ENCODE measurements around the gene TMEM170B. TPM values are rescaled to one million over a fixed set of nuclear protein-coding genes. Genes with fewer than 3 reads are reported as not detected.

Gene TMEM170B
- polyA plus RNA-seq, 1 experiment, result 0.23 TPM

DNA sequence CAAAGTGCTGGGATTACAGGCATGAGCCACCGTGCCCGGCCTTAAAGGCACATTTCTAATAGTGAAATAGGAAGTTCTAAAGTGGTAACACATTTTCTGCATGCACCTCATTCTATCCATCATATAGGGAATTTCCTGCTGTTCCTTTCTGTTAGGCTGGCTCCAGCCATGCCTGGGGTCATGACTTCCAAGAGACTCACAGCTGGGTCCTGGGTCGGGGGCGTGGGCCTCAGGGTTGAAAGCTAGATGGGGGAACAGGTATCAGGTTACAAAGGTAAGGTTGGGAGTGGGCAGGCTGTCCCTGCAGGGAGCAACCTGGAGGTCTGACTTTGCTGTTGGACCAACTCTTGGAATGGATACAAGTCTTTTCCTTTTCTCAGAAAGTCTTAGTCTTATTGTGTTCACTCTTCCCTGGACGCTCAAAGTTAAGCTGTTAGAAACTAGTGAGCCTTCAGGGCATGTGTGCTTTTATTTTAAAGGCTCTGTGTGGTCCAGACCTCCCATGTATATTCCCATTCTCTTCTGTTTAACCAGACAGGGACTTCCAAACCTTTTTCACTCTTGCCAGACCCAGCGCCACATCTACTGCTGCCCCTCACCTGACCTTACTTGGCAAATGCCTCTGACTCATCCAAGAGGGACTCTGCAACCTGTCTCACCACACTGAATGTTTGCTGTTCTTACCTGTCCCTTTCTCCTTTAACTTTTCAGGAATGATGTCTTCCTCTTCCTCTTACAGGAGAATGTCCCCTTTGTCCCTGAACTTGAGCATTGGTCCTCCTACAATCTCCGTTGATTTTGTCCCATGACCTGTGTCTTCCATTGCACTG is 64.4 kb downstream of the TMEM170B start:
- ChIA-PET CTCF (interaction anchor here (0.9 kb wide), 1 partner anchor 13 kb away, joined by 3 read pairs; no protein-coding TSS in a partner anchor), POLR2A (no interaction called here)
- H3K4me3 ChIP-seq (ENCODE audit: low read depth, low read length), result no peak overlapping the region
- H3K36me3 ChIP-seq (ENCODE audit: control insufficient read depth, insufficient read depth, low read length), result no peaks in the 10 kb centered on the region
- TF ChIP-seq, protein P1, sequence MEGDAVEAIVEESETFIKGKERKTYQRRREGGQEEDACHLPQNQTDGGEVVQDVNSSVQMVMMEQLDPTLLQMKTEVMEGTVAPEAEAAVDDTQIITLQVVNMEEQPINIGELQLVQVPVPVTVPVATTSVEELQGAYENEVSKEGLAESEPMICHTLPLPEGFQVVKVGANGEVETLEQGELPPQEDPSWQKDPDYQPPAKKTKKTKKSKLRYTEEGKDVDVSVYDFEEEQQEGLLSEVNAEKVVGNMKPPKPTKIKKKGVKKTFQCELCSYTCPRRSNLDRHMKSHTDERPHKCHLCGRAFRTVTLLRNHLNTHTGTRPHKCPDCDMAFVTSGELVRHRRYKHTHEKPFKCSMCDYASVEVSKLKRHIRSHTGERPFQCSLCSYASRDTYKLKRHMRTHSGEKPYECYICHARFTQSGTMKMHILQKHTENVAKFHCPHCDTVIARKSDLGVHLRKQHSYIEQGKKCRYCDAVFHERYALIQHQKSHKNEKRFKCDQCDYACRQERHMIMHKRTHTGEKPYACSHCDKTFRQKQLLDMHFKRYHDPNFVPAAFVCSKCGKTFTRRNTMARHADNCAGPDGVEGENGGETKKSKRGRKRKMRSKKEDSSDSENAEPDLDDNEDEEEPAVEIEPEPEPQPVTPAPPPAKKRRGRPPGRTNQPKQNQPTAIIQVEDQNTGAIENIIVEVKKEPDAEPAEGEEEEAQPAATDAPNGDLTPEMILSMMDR (IDR thresholded peaks at IDR 0.05; ENCODE audit: insufficient read depth, low read depth, low read length), result no peak
- DNase-seq (ENCODE audit: low read depth), result no peak
- no peaks in the 10 kb centered on the region for H3K27me3 ChIP-seq (ENCODE audit: control insufficient read depth, insufficient read depth, low read length)

- no peaks in the 10 kb centered on the region for H3K27me3 ChIP-seq (ENCODE audit: control insufficient read depth, insufficient read depth, low read length)
- no peak for DNase-seq (ENCODE audit: low read depth)
- ChIA-PET POLR2A (no interaction called here), CTCF (interaction anchor here (1.0 kb wide), 1 partner anchor 52 kb away, joined by 3 read pairs; no protein-coding TSS in a partner anchor)
- H3K36me3 ChIP-seq (ENCODE audit: control insufficient read depth, insufficient read depth, low read length), result no peaks in the 10 kb centered on the region
- no peak overlapping the region for H3K4me3 ChIP-seq (ENCODE audit: low read depth, low read length)
- TF ChIP-seq, protein P1 (IDR thresholded peaks at IDR 0.05; ENCODE audit: insufficient read depth, low read depth, low read length), result no peak
These were observed 66.7 kb downstream of the TMEM170B start for GRCh38 chr6:11604215-11604614.

DNA sequence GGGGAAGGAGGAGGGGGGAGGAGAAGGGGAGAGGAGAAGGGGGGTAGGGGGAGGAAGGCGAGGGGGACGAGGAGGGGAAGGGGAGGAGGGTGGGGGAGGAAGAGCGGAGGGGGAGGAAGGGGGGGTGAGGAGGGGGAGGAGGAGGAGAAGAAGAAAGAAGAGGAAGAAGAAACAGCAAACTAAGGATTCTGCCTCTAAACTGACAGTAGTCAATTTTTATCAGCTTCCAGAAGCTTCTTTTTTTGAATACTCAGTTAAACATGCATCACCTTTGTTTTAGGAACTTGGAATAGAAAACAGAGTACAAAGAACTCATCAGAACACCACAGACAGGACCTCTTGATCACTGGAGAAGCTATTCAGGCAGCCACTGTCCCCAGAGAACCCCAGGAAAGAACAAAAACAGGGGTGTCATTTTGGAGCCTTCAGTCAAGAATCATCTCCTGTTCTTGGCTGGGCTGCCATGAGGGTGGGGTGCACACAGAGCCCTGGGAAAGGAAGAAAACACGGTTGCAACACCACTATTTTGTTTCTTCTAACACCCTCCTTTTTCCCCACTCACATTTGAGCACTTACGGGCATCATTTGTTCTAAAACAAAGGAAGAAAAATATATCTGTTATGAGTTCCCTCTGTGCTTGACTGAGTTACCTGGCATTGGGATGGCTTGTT is 67.4 kb downstream of the TMEM170B start:
- CTCF ChIA-PET, result interaction anchor here (1.0 to 2.0 kb wide), 3 partner anchors 9 to 35 kb away, joined by 3 to 7 read pairs (median 3); no protein-coding TSS in a partner anchor
- no peaks in the 10 kb centered on the region for H3K27me3 ChIP-seq (ENCODE audit: control insufficient read depth, insufficient read depth, low read length)
- H3K36me3 ChIP-seq (ENCODE audit: control insufficient read depth, insufficient read depth, low read length), result no peaks in the 10 kb centered on the region
- TF ChIP-seq, protein P1 (IDR thresholded peaks at IDR 0.05; ENCODE audit: insufficient read depth, low read depth, low read length), result no peak
- DNase-seq (ENCODE audit: low read depth), result no peak
- H3K4me3 ChIP-seq (ENCODE audit: low read depth, low read length), result no peak overlapping the region
- POLR2A ChIA-PET, result no interaction called here

- Histone ChIP-seq H3K4me3 (ENCODE audit: low read depth, low read length) (no peak overlapping the region), H3K27me3 (ENCODE audit: control insufficient read depth, insufficient read depth, low read length) (no peaks in the 10 kb centered on the region), H3K36me3 (ENCODE audit: control insufficient read depth, insufficient read depth, low read length) (no peaks in the 10 kb centered on the region)
- POLR2A ChIA-PET, result no interaction called here
- TF ChIP-seq, protein P1 (IDR thresholded peaks at IDR 0.05; ENCODE audit: insufficient read depth, low read depth, low read length), result no peak
- CTCF ChIA-PET, result interaction anchor here (0.7 to 2.0 kb wide), 4 partner anchors 9 to 35 kb away, joined by 3 to 7 read pairs (median 4); no protein-coding TSS in a partner anchor
- DNase-seq (ENCODE audit: low read depth), result no peak
These were observed 68.0 kb downstream of the TMEM170B start for GRCh38 chr6:11605507-11605905.

DNA sequence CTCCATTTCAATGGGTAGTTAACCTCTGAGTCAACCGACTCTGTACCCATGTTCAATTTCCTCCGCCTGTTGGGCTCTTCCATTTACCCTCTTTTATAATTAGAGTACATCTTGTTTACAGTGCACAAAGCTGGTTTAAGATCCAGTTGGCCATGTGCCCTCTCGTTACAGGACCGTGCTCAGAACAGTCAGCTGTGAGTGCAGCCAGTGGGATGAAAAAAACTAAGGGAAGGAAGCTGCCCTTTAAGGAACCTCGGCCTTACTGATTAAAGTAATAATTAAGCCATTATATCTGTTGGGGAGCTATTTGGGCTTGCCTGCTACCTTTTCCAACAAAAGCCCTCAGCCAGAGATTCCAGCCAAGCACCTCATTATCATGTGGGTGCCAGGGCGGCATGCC is 68.8 kb downstream of the TMEM170B start:
- ChIA-PET POLR2A (no interaction called here), CTCF (interaction anchor here (1.0 to 2.0 kb wide), 5 partner anchors 9 to 49 kb away, joined by 3 to 7 read pairs (median 3); no protein-coding TSS in a partner anchor)
- Histone ChIP-seq H3K27me3 (ENCODE audit: control insufficient read depth, insufficient read depth, low read length) (no peaks in the 10 kb centered on the region), H3K4me3 (ENCODE audit: low read depth, low read length) (no peak overlapping the region), H3K36me3 (ENCODE audit: control insufficient read depth, insufficient read depth, low read length) (no peaks in the 10 kb centered on the region)
- TF ChIP-seq, protein P1 (IDR thresholded peaks at IDR 0.05; ENCODE audit: insufficient read depth, low read depth, low read length), result no peak
- no peak for DNase-seq (ENCODE audit: low read depth)

Data from BJ (cell line).